Mucosa of descending colon (tissue), 3 donors: ENCODE measurements around the gene TUBA3C. TPM values are rescaled to one million over a fixed set of nuclear protein-coding genes. Genes with fewer than 3 reads are reported as not detected.

Experiments used
- ATAC-seq: fragments of 200-7000 bp; cut with Tn5 transposase; one replicate; pipeline ENCODE4 v1.9.1; 2020; ENCODE audit warnings: mild to moderate bottlenecking, moderate library complexity
- DNase-seq, 3 donors: peaks; one replicate each; pipeline ENCODE4 v3.0.0-alpha.2; 2020
- H3K36me3 ChIP-seq: fragments of 200-600 bp; one replicate; pipeline ENCODE4 v1.8.0; 2021; ENCODE audit warnings: low read depth, mild to moderate bottlenecking
- H3K4me1 ChIP-seq: fragments of 200-600 bp; one replicate; pipeline ENCODE4 v1.8.0; 2021; ENCODE audit warnings: low read depth, mild to moderate bottlenecking
- H3K4me3 ChIP-seq: fragments of 200-600 bp; one replicate; pipeline ENCODE4 v1.8.0; 2021; ENCODE audit warnings: mild to moderate bottlenecking
- H3K9me3 ChIP-seq: fragments of 200-600 bp; one replicate; pipeline ENCODE4 v1.8.0; 2021; ENCODE audit warnings: mild to moderate bottlenecking
- intact Hi-C, 2 donors: fragments of 100-400 bp; cut with DNase I in 1 of 2; cut with micrococcal nuclease in 1 of 2; formaldehyde crosslinking; loops; one replicate each; pipeline versions ENCODE4 v1.11.0 to v1.11.1; 2022; cut with DNase I, micrococcal nuclease
- total RNA-seq, 3 donors: library from RNA; stranded (reverse); fragmentation: NEBNext Ultra II Directional in 2 of 3; extraction: Animal tissue kit (Norgen Biotek cat#: 25700) in 2 of 3; gene quantifications; one replicate each; pipeline versions ENCODE4 v1.2.1 to v1.2.4, GENCODE V29; 2021 to 2023
- TF ChIP-seq, protein P1 (sequence below): fragments of 200-600 bp; IDR thresholded peaks from one replicate; pipeline ENCODE4 v1.8.0; 2022; ENCODE audit warnings: antibody characterized with exemption, mild to moderate bottlenecking
- donor health status: DM: no; HTN: no; CAD: no; lungs with moderate emphysema.
- donor health status: DM: no; HTN: no; CAD: no.
- donor health status: DM: no; HTN: yes; CAD: no.

The TUBA3C gene
- total RNA-seq, 3 donors from 2014 or later, result not detected

DNA sequence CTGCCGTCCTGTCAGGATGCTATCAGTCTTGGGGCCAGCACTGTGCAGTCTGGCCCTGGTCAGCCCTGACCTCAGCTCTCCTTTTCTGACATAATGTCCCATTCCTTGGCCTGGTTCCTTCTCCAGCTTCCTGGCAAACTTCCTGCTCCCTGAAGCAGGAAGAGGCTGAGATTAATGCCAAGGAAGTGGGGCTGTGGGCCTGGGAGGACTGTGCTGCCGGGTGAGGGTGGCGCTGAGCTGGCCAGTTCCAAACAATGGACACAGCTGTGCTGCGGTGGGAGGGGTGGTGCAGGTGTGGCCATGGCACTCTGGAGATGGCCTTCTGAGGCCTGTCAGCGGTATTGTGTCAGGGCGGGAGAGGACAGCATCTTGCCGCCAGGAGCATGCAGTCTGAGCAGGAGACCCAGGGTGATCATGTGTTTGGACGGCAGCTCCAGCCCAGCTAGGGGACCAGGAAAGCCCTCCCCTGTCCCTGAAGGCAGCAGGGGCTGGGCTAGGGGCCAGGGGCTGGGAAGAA is 30.9 kb downstream of the TUBA3C start:
- TF ChIP-seq, protein P1, sequence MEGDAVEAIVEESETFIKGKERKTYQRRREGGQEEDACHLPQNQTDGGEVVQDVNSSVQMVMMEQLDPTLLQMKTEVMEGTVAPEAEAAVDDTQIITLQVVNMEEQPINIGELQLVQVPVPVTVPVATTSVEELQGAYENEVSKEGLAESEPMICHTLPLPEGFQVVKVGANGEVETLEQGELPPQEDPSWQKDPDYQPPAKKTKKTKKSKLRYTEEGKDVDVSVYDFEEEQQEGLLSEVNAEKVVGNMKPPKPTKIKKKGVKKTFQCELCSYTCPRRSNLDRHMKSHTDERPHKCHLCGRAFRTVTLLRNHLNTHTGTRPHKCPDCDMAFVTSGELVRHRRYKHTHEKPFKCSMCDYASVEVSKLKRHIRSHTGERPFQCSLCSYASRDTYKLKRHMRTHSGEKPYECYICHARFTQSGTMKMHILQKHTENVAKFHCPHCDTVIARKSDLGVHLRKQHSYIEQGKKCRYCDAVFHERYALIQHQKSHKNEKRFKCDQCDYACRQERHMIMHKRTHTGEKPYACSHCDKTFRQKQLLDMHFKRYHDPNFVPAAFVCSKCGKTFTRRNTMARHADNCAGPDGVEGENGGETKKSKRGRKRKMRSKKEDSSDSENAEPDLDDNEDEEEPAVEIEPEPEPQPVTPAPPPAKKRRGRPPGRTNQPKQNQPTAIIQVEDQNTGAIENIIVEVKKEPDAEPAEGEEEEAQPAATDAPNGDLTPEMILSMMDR, result no peak

DNA sequence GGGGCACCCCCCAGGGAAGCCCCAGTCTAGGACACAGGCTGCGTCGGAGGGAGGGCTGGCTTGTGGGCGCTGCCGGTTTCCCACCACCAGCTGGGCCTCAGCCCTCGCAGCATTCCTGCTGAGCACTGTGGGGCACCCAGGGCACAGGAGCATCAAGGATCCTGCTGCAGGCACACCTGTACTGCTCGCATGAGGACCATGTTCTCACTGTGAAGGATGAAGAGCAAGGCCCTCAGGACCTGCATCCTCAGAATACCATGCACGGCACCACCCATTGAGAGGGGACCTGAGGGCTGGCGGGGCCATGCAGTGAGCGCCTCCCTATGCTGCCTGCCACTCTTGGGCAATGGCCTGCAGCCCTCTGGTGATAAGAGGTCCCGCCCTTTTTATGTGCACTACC is 31.4 kb downstream of the TUBA3C start:
- ATAC-seq (no peak), DNase-seq (no peak)
- TF ChIP-seq, protein P1, result no peak
- peaks cover 72% of the 10 kb centered on the region for H3K9me3 ChIP-seq
- intact Hi-C loops, result no loop called here
- no peaks in the 10 kb centered on the region for H3K4me1 ChIP-seq
- H3K36me3 ChIP-seq, result no peaks in the 10 kb centered on the region
- no peak overlapping the region for H3K4me3 ChIP-seq

More for the DNA sequence above, 30.9 kb downstream of the TUBA3C start:
- DNase-seq (no peak), ATAC-seq (no peak)
- Histone ChIP-seq H3K9me3 (peaks cover 74% of the 10 kb centered on the region), H3K36me3 (no peaks in the 10 kb centered on the region), H3K4me3 (no peak overlapping the region), H3K4me1 (no peaks in the 10 kb centered on the region)
- intact Hi-C loops, result no loop called here

DNA sequence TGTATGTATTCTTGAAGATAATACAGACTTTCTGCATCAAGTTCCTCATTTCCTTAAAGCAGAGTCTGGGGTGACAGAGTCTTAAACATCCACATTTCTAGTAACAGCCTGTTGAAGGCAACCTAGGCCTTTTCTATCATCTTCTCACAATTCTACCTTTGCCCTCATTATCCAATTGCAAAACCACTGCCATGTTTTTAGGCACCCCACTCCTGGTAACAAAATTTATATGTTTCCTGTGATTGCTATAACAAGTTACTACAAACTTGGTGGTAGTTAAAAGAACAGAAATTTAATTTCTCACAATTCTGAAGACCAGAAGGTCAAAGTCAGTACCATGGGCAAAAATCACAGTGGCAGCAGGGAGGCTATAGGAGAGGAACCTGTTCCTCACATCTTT is 33.1 kb downstream of the TUBA3C start:
- Histone ChIP-seq H3K9me3 (peaks cover 65% of the 10 kb centered on the region), H3K4me1 (no peaks in the 10 kb centered on the region), H3K36me3 (no peaks in the 10 kb centered on the region), H3K4me3 (no peak overlapping the region)
- DNase-seq, result no peak
- ATAC-seq, result no peak
- TF ChIP-seq, protein P1, result no peak
- intact Hi-C loops, result no loop called here
